Skin of body (tissue), 2 donors: ENCODE measurements around the gene COPS7A. TPM values are rescaled to one million over a fixed set of nuclear protein-coding genes. Genes with fewer than 3 reads are reported as not detected.
A peak's percentile ranks its signal among the peaks of the same experiment; 100 is the strongest.

Source experiments
- DNase-seq: peaks from one replicate; lab custom pipeline; 2025; lab: John Stamatoyannopoulos, UW
- total RNA-seq: library from RNA; depleted of rRNA; stranded (reverse); fragments of >200 nt; gene quantifications from one replicate; pipeline ENCODE4 v1.2.3, GENCODE V29; 2014

Gene COPS7A
- total RNA-seq, 1 donor from 2014 or later: 24.4 TPM

GRCh38 chr12:6750506-6750905 lies 26.7 kb downstream of the COPS7A start:
- no peak for DNase-seq

- DNase-seq: no peak
Measured at GRCh38 chr12:6751767-6752166, 27.9 kb downstream of the COPS7A start.

- peak; percentile 67 for DNase-seq
Measured at GRCh38 chr12:6752167-6752920, 28.5 kb downstream of the COPS7A start.

- DNase-seq: peak; percentile 99
Measured at GRCh38 chr12:6752921-6753771, 29.3 kb downstream of the COPS7A start, which contains the start of gene MLF2. Gene MLF2 (minus strand): TSS chr12:6753141. CDS start chr12:6752334, 807 bp downstream.

- no peak for DNase-seq
Measured at GRCh38 chr12:6753772-6754356, 30.0 kb downstream of the COPS7A start.

GRCh38 chr12:6754411-6754810 lies 30.6 kb downstream of the COPS7A start:
- DNase-seq: no peak

- no peak for DNase-seq
Measured at GRCh38 chr12:6757028-6757690, 33.3 kb downstream of the COPS7A start.

GRCh38 chr12:6758506-6759095 lies 34.8 kb downstream of the COPS7A start:
- DNase-seq: no peak

- no peak for DNase-seq
Measured at GRCh38 chr12:6759741-6760140, 35.9 kb downstream of the COPS7A start.

GRCh38 chr12:6763380-6763779 lies 39.5 kb downstream of the COPS7A start:
- DNase-seq: no peak

- peak; percentile 99 for DNase-seq
Measured at GRCh38 chr12:6764011-6764828, 40.4 kb downstream of the COPS7A start.

GRCh38 chr12:6765048-6765633 lies 41.3 kb downstream of the COPS7A start:
- DNase-seq: no peak

- peak; percentile 86 for DNase-seq
Measured at GRCh38 chr12:6765634-6766581, 42.1 kb downstream of the COPS7A start, which contains the start of gene PTMS. Gene PTMS (plus strand): TSS chr12:6766363. CDS start chr12:6766706, 343 bp downstream.

GRCh38 chr12:6766651-6767349 lies 43.0 kb downstream of the COPS7A start:
- DNase-seq: peak; percentile 54

GRCh38 chr12:6767353-6768319 lies 43.8 kb downstream of the COPS7A start:
- DNase-seq: no peak

GRCh38 chr12:6768437-6768914 lies 44.6 kb downstream of the COPS7A start:
- DNase-seq: no peak

- no peak for DNase-seq
Measured at GRCh38 chr12:6768990-6769389, 45.1 kb downstream of the COPS7A start.
